SK-N-SH (cell line): ENCODE data around the gene B3GNT5. TPM values are rescaled to one million over a fixed set of nuclear protein-coding genes. Genes with fewer than 3 reads are reported as not detected.

Experiments used
- CTCF ChIA-PET: fragments of 300-600, 350-600 bp; formaldehyde crosslinking; extraction: SDS; loops from one replicate; lab custom pipeline; 2021; lab: Yijun Ruan, JAX
- POLR2A ChIA-PET: fragments of 350-600 bp; sonication (Branson Sonifier 250); formaldehyde crosslinking; extraction: SDS; loops from one replicate; lab custom pipeline; 2020; ENCODE audit warnings: antibody characterized with exemption, inconsistent platforms; lab: Yijun Ruan, JAX
- DNase-seq: peaks from one replicate; pipeline ENCODE4 v3.0.0; 2012
- H2AFZ ChIP-seq: fragments of 200-600 bp; sonication (generic); 2 replicates; pipeline ENCODE4 v1.8.1; 2016; ENCODE audit warnings: antibody characterized with exemption, mild to moderate bottlenecking, low read depth
- H3F3A ChIP-seq: fragments of 200-600 bp; sonication (generic); replicated peaks from 2 replicates; pipeline ENCODE3; 2016; ENCODE audit warnings: antibody characterized with exemption, mild to moderate bottlenecking; ENCODE audit not compliant: insufficient read depth
- H3K27ac ChIP-seq, 2 experiments: fragments of 200-500 bp in 1 of 2; fragments of 200-600 bp in 1 of 2; sonication (Bioruptor generic) in 1 of 2; sonication (generic), shearing (Covaris generic) in 1 of 2; 2 replicates each; pipeline versions ENCODE4 v1.5.1 to v1.6.1; 2014 to 2016; ENCODE audit warnings: low read depth in 2 of 2, inconsistent platforms in 1 of 2, low read length in 1 of 2, mild to moderate bottlenecking in 1 of 2, mixed read lengths in 1 of 2
- H3K27me3 ChIP-seq: fragments of 200-600 bp; sonication (generic), shearing (Covaris generic); 2 replicates; pipeline ENCODE4 v1.6.1; 2016; ENCODE audit warnings: mixed run types; ENCODE audit not compliant: insufficient read depth
- H3K36me3 ChIP-seq, 2 experiments: fragments of 200-500 bp in 1 of 2; fragments of 200-600 bp in 1 of 2; sonication (Bioruptor generic) in 1 of 2; sonication (generic) in 1 of 2; replicated peaks in 1 of 2; 2 replicates each; pipeline versions ENCODE3 to v1.5.1; 2014 to 2016; ENCODE audit warnings: low read length in 1 of 2, mild to moderate bottlenecking in 1 of 2; ENCODE audit not compliant: insufficient read depth in 2 of 2, control insufficient read depth in 1 of 2
- H3K4me1 ChIP-seq, 2 experiments: fragments of 200-500 bp in 1 of 2; fragments of 200-600 bp in 1 of 2; sonication (Bioruptor generic) in 1 of 2; sonication (generic), shearing (Covaris generic) in 1 of 2; 2 replicates each; pipeline versions ENCODE4 v1.5.1 to v1.6.1; 2014 to 2016; ENCODE audit warnings: low read depth in 1 of 2, low read length in 1 of 2, mixed run types in 1 of 2; ENCODE audit not compliant: insufficient read depth in 2 of 2, control insufficient read depth in 1 of 2
- H3K4me2 ChIP-seq: fragments of 200-600 bp; sonication (generic), shearing (Covaris generic); 2 replicates; pipeline ENCODE4 v1.6.1; 2017; ENCODE audit warnings: mixed run types
- H3K4me3 ChIP-seq, 2 experiments: fragments of 200-500 bp in 1 of 2; fragments of 200-600 bp in 1 of 2; sonication (Bioruptor generic) in 1 of 2; sonication (generic), shearing (Covaris generic) in 1 of 2; 2 replicates each; pipeline versions ENCODE4 v1.5.1 to v1.8.1; 2014 to 2016; ENCODE audit warnings: low read depth in 2 of 2, inconsistent platforms in 1 of 2, low read length in 1 of 2, mild to moderate bottlenecking in 1 of 2, mixed read lengths in 1 of 2, moderate library complexity in 1 of 2
- H3K79me2 ChIP-seq: fragments of 200-600 bp; sonication (generic); 2 replicates; pipeline ENCODE4 v1.8.1; 2017; ENCODE audit warnings: mild to moderate bottlenecking; ENCODE audit not compliant: insufficient read depth
- H3K9ac ChIP-seq: fragments of 200-600 bp; sonication (generic); 2 replicates; pipeline ENCODE4 v1.6.1; 2017; ENCODE audit warnings: mixed run types
- H3K9me2 ChIP-seq: fragments of 200-600 bp; sonication (generic); 2 replicates; pipeline ENCODE4 v1.6.1; 2017; ENCODE audit warnings: mixed run types
- H3K9me3 ChIP-seq: fragments of 200-600 bp; sonication (generic); 2 replicates; pipeline ENCODE4 v1.6.1; 2017; ENCODE audit warnings: mixed run types, mild to moderate bottlenecking, moderate library complexity
- H4K20me1 ChIP-seq: fragments of 200-600 bp; sonication (generic); 2 replicates; pipeline ENCODE4 v1.6.1; 2017; ENCODE audit warnings: mild to moderate bottlenecking, mixed run types; ENCODE audit not compliant: insufficient read depth
- ELF1 ChIP-seq: IDR thresholded peaks from 2 replicates; pipeline ENCODE4 v1.4.0; 2012
- EP300 ChIP-seq, 2 experiments: IDR thresholded peaks; 2 replicates each; pipeline versions ENCODE4 v1.4.0 to v1.6.1; 2012; ENCODE audit warnings: borderline replicate concordance in 1 of 2, low read depth in 1 of 2, low read length in 1 of 2
- EZH2phosphoT487 ChIP-seq: fragments of 200-600 bp; sonication (generic); IDR thresholded peaks from 2 replicates; pipeline ENCODE4 v1.6.1; 2017; ENCODE audit warnings: low read depth, mixed run types, mild to moderate bottlenecking, antibody characterized with exemption, moderate library complexity, borderline replicate concordance
- FOSL2 ChIP-seq: IDR thresholded peaks from 2 replicates; pipeline ENCODE4 v1.4.0; 2012; ENCODE audit warnings: low read depth, mild to moderate bottlenecking, moderate library complexity, borderline replicate concordance
- FOXJ3 ChIP-seq: sonication (generic); formaldehyde crosslinking; IDR thresholded peaks from 2 replicates; pipeline ENCODE4 v1.5.1; 2020; ENCODE audit warnings: mild to moderate bottlenecking, missing genetic modification reagents
- FOXM1 ChIP-seq: IDR thresholded peaks from 2 replicates; pipeline ENCODE4 v1.4.0; 2012; ENCODE audit warnings: low read depth, mild to moderate bottlenecking
- GABPA ChIP-seq: IDR thresholded peaks from 2 replicates; pipeline ENCODE4 v1.4.0; 2012; ENCODE audit warnings: low read depth, mild to moderate bottlenecking
- GATA2 ChIP-seq: sonication (generic); formaldehyde crosslinking; IDR thresholded peaks from 2 replicates; pipeline ENCODE4 v1.5.0; 2020; ENCODE audit warnings: mild to moderate bottlenecking, missing genetic modification reagents
- JUND ChIP-seq: IDR thresholded peaks from 2 replicates; pipeline ENCODE4 v1.4.0; 2012
- MEF2A ChIP-seq: IDR thresholded peaks from 2 replicates; pipeline ENCODE4 v1.4.0; 2012; ENCODE audit warnings: low read depth, borderline replicate concordance
- MXI1 ChIP-seq: IDR thresholded peaks from 2 replicates; pipeline ENCODE4 v1.6.1; 2012; ENCODE audit warnings: mild to moderate bottlenecking, low read depth, low read length, improper control_type of control experiment
- NFIC ChIP-seq: IDR thresholded peaks from 2 replicates; pipeline ENCODE4 v1.4.0; 2012; ENCODE audit warnings: borderline replicate concordance
- NRF1 ChIP-seq: IDR thresholded peaks from 2 replicates; pipeline ENCODE4 v1.6.1; 2012; ENCODE audit warnings: low read depth, mild to moderate bottlenecking, low read length
- POLR2AphosphoS5 ChIP-seq: IDR thresholded peaks from 2 replicates; pipeline ENCODE4 v1.6.1; 2012; ENCODE audit warnings: low read depth, low read length
- RAD21 ChIP-seq: IDR thresholded peaks from 2 replicates; pipeline ENCODE4 v1.6.1; 2012; ENCODE audit warnings: mild to moderate bottlenecking, low read length
- RFX5 ChIP-seq: IDR thresholded peaks from 2 replicates; pipeline ENCODE4 v1.6.1; 2012; ENCODE audit warnings: mild to moderate bottlenecking, improper control_type of control experiment, low read length
- RXRA ChIP-seq: IDR thresholded peaks from 2 replicates; pipeline ENCODE4 v1.4.0; 2012; ENCODE audit warnings: low read depth, mild to moderate bottlenecking, borderline replicate concordance
- TAF1 ChIP-seq: IDR thresholded peaks from 2 replicates; pipeline ENCODE4 v1.6.1; 2012; ENCODE audit warnings: low read depth, mild to moderate bottlenecking, low read length, moderate library complexity, borderline replicate concordance
- TEAD4 ChIP-seq: IDR thresholded peaks from 2 replicates; pipeline ENCODE4 v1.4.0; 2012; ENCODE audit warnings: mild to moderate bottlenecking, borderline replicate concordance; ENCODE audit not compliant: insufficient read depth
- WGBS: methylation state at CpG from one replicate; pipeline ENCODE4 v1.1.6; 2017; ENCODE audit warnings: low lambda C conversion rate; 5-methylcytosine and 5-hydroxymethylcytosine counted together
- polyA plus RNA-seq, 3 experiments: library from polyadenylated mRNA; depleted of rRNA; stranded (reverse); fragments of >200 nt; gene quantifications; 2 replicates each; pipeline ENCODE4 v1.2.3, GENCODE V29; 2012
- TF ChIP-seq, protein P1 (sequence below): IDR thresholded peaks from 2 replicates; pipeline ENCODE4 v1.4.0; 2012; ENCODE audit warnings: low read depth, borderline replicate concordance
- TF ChIP-seq, protein P2 (sequence below): IDR thresholded peaks from 2 replicates; pipeline ENCODE4 v1.4.0; 2012; ENCODE audit warnings: low read depth
- TF ChIP-seq, protein P3 (sequence below): fragments of 150-350 bp; IDR thresholded peaks from 2 replicates; pipeline ENCODE4 v1.6.1; 2017; ENCODE audit warnings: antibody characterized with exemption, low read length, low read depth, borderline replicate concordance
- TF ChIP-seq, protein P4 (sequence below): IDR thresholded peaks from 2 replicates; pipeline ENCODE4; 2012

The B3GNT5 gene
- polyA plus RNA-seq, 1 of the 3 experiments (the other 2 are of a cell fraction), result 4.7 TPM

DNA sequence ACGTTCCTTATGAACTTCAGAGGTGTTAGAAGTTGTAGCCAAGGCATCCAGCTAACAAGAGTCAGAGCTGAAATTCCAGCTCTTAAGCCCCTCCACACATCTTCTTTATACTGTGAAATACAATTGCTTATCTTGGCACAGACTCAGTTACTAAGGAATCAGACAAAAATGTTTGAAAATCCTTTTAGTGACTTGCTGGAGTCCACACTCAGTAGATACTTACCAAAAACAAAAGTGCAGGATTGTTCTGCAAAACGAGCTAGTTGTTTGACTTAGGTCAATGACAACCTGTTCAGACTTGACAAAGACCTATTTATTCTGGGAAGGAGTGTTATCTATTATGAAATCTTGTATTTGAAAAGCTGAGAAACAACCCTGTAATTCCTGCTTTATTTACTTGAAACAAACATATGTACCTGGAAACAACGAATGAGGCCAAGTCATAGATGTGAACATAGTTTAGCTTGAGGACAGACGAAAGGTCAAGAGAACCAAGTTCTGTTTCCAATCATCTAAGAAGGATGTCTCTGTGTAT is 38.5 kb downstream of the B3GNT5 start:
- Histone ChIP-seq H3K4me3 (no peak overlapping the region), H3K9me3 (no peaks in the 10 kb centered on the region), H3K4me2 (no peak overlapping the region), H3F3A (peaks cover 2% of the 10 kb centered on the region), H3K4me1 (peaks cover 0 to 14% of the 10 kb centered on the region in 2 experiments; a peak in 2 of 4 replicates), H3K9me2 (no peaks in the 10 kb centered on the region), H2AFZ (no peak overlapping the region), H4K20me1 (no peaks in the 10 kb centered on the region), H3K27ac (peak overlapping the region in 1 of 2 experiments; percentile 1; a peak in 1 of 4 replicates), H3K36me3 (peaks cover 0 to 3% of the 10 kb centered on the region in 2 experiments), H3K9ac (no peak overlapping the region), H3K27me3 (no peaks in the 10 kb centered on the region), H3K79me2 (no peaks in the 10 kb centered on the region)
- ChIA-PET CTCF (no interaction called here), POLR2A (no interaction called here)
- WGBS, result 69% methylated on average over 4 of the region's 4 CpGs
- TF ChIP-seq MEF2A, result no peak
- TF ChIP-seq, protein P1, sequence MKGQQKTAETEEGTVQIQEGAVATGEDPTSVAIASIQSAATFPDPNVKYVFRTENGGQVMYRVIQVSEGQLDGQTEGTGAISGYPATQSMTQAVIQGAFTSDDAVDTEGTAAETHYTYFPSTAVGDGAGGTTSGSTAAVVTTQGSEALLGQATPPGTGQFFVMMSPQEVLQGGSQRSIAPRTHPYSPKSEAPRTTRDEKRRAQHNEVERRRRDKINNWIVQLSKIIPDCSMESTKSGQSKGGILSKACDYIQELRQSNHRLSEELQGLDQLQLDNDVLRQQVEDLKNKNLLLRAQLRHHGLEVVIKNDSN, result no peak
- TF ChIP-seq JUND, result no peak
- no peak for TF ChIP-seq RAD21
- TF ChIP-seq, protein P2, sequence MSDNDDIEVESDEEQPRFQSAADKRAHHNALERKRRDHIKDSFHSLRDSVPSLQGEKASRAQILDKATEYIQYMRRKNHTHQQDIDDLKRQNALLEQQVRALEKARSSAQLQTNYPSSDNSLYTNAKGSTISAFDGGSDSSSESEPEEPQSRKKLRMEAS, result no peak
- TF ChIP-seq RFX5, result no peak
- TF ChIP-seq, protein P3, sequence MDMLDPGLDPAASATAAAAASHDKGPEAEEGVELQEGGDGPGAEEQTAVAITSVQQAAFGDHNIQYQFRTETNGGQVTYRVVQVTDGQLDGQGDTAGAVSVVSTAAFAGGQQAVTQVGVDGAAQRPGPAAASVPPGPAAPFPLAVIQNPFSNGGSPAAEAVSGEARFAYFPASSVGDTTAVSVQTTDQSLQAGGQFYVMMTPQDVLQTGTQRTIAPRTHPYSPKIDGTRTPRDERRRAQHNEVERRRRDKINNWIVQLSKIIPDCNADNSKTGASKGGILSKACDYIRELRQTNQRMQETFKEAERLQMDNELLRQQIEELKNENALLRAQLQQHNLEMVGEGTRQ, result no peak
- no peak for TF ChIP-seq NFIC
- no peak for TF ChIP-seq TEAD4
- no peak for DNase-seq

DNA sequence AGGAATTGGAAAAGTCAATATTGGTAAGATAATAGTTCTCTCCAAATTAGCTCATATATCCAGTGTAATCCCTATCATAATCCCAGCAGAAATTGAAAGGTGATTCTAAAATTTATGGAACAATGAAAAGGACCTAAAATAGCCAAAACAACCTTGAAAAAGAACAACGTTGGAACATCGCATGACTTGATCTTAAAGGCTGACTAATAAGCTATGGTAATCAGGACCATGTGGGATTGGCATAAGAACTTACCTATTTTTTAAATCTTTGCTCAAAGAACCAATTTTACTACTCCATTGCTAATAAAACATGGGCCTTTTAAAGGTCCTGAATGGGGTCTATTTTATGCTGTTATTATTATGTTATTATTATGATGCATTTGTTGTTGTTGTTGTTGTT is 40.9 kb downstream of the B3GNT5 start:
- Histone ChIP-seq H3F3A (peaks cover 4% of the 10 kb centered on the region), H3K9ac (no peak overlapping the region), H4K20me1 (no peaks in the 10 kb centered on the region), H3K4me1 (peaks cover 0 to 12% of the 10 kb centered on the region in 2 experiments; a peak in 2 of 4 replicates), H3K4me2 (no peak overlapping the region), H3K9me2 (no peaks in the 10 kb centered on the region), H2AFZ (no peak overlapping the region), H3K4me3 (no peak overlapping the region), H3K79me2 (no peaks in the 10 kb centered on the region), H3K9me3 (no peaks in the 10 kb centered on the region), H3K27ac (no peak overlapping the region), H3K27me3 (no peaks in the 10 kb centered on the region), H3K36me3 (peaks cover 0 to 3% of the 10 kb centered on the region in 2 experiments)
- ChIA-PET CTCF (no interaction called here), POLR2A (no interaction called here)
- 84% methylated on average over 2 of the region's 2 CpGs for WGBS
- no peak for DNase-seq
- TF ChIP-seq, protein P4, sequence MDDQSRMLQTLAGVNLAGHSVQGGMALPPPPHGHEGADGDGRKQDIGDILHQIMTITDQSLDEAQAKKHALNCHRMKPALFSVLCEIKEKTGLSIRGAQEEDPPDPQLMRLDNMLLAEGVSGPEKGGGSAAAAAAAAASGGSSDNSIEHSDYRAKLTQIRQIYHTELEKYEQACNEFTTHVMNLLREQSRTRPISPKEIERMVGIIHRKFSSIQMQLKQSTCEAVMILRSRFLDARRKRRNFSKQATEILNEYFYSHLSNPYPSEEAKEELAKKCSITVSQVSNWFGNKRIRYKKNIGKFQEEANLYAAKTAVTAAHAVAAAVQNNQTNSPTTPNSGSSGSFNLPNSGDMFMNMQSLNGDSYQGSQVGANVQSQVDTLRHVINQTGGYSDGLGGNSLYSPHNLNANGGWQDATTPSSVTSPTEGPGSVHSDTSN, result no peak
- no peak for TF ChIP-seq FOXM1
- TF ChIP-seq TAF1, result no peak
- TF ChIP-seq ELF1, result no peak
- no peak for TF ChIP-seq RXRA
- no peak for TF ChIP-seq GABPA
- no peak for TF ChIP-seq RAD21
- no peak for TF ChIP-seq FOXJ3 (CRISPR knock-in tag)
- no peak for TF ChIP-seq FOSL2
- TF ChIP-seq JUND, result no peak
- TF ChIP-seq POLR2AphosphoS5, result no peak
- no peak for TF ChIP-seq EP300 (IDR thresholded peaks at IDR 0.05; ENCODE audit: borderline replicate concordance in 1 of 2, low read depth in 1 of 2, low read length in 1 of 2)
- TF ChIP-seq GATA2 (CRISPR knock-in tag), result no peak
- TF ChIP-seq NRF1, result no peak
- no peak for TF ChIP-seq MXI1
- TF ChIP-seq EZH2phosphoT487, result no peak
